ENCODE measurements around the gene MAGEA6. TPM values are rescaled to one million over a fixed set of nuclear protein-coding genes. Genes with fewer than 3 reads are reported as not detected.
"Not testable (repeated sequence)": the region's sequence is repeated elsewhere in the genome, so short reads cannot be mapped to it uniquely, and the experiment has no call there.

The MAGEA6 gene
- polyA plus RNA-seq, 3 donors from 2014 or later: not detected

GRCh38 chrX:152754871-152755270 is 14.6 kb downstream of the MAGEA6 start:
- not testable (repeated sequence) for H3K4me3 Mint-ChIP-seq; DNase-seq; H3K27me3 Mint-ChIP-seq (ENCODE audit: low read depth in 3 of 3); H3K4me1 Mint-ChIP-seq; H3K9me3 Mint-ChIP-seq; H3K27ac Mint-ChIP-seq; H3K36me3 Mint-ChIP-seq

- not testable (repeated sequence) for H3K9me3 Mint-ChIP-seq; H3K4me3 Mint-ChIP-seq; DNase-seq; H3K4me1 Mint-ChIP-seq; H3K27ac Mint-ChIP-seq; H3K36me3 Mint-ChIP-seq; H3K27me3 Mint-ChIP-seq (ENCODE audit: low read depth in 3 of 3)
Observed at GRCh38 chrX:152753686-152754650, 15.5 kb downstream of the MAGEA6 start, which contains the start of gene MAGEA2. TSS of gene MAGEA2 (minus strand) at chrX:152753842. CDS start at chrX:152751363, 2,479 bp downstream.

GRCh38 chrX:152738560-152738959 is 30.9 kb downstream of the MAGEA6 start:
- Mint-ChIP-seq H3K27ac (no peak overlapping the region), H3K36me3 (no peaks in the 10 kb centered on the region), H3K27me3 (ENCODE audit: low read depth in 3 of 3) (peaks cover 0 to 4% (median 2%) of the 10 kb centered on the region in 3 donors), H3K4me1 (no peaks in the 10 kb centered on the region), H3K4me3 (no peak overlapping the region), H3K9me3 (no peaks in the 10 kb centered on the region)
- DNase-seq: no peak

- not testable (repeated sequence) for DNase-seq, H3K36me3 Mint-ChIP-seq
Observed at GRCh38 chrX:152736528-152736927, 33.0 kb downstream of the MAGEA6 start.

GRCh38 chrX:152735860-152736511 is 33.5 kb downstream of the MAGEA6 start:
- H3K9me3 Mint-ChIP-seq: no peaks in the 10 kb centered on the region
- no peak overlapping the region for H3K27ac Mint-ChIP-seq
- DNase-seq: no peak
- H3K4me1 Mint-ChIP-seq: no peaks in the 10 kb centered on the region
- H3K27me3 Mint-ChIP-seq (ENCODE audit: low read depth in 3 of 3): peaks cover 0 to 3% (median 2%) of the 10 kb centered on the region in 3 donors
- H3K36me3 Mint-ChIP-seq: no peaks in the 10 kb centered on the region
- no peak overlapping the region for H3K4me3 Mint-ChIP-seq

More at GRCh38 chrX:152736528-152736927, 33.0 kb downstream of the MAGEA6 start:
- H3K4me1 Mint-ChIP-seq; H3K27ac Mint-ChIP-seq; H3K9me3 Mint-ChIP-seq; H3K4me3 Mint-ChIP-seq; H3K27me3 Mint-ChIP-seq (ENCODE audit: low read depth in 3 of 3): not testable (repeated sequence)

GRCh38 chrX:152735101-152735500 is 34.4 kb downstream of the MAGEA6 start:
- Mint-ChIP-seq H3K27me3 (ENCODE audit: low read depth in 3 of 3) (peaks cover 0 to 3% (median 2%) of the 10 kb centered on the region in 3 donors), H3K36me3 (no peaks in the 10 kb centered on the region), H3K27ac (no peak overlapping the region), H3K9me3 (no peaks in the 10 kb centered on the region), H3K4me1 (no peaks in the 10 kb centered on the region), H3K4me3 (no peak overlapping the region)
- DNase-seq: no peak

- not testable (repeated sequence) for H3K36me3 Mint-ChIP-seq; H3K4me3 Mint-ChIP-seq; DNase-seq; H3K27me3 Mint-ChIP-seq (ENCODE audit: low read depth in 3 of 3); H3K9me3 Mint-ChIP-seq; H3K27ac Mint-ChIP-seq; H3K4me1 Mint-ChIP-seq
Observed at GRCh38 chrX:152734143-152734858, 35.2 kb downstream of the MAGEA6 start.

GRCh38 chrX:152733261-152733975 is 36.1 kb downstream of the MAGEA6 start, which contains the start of the genes CSAG1 and MAGEA12:
TSS of gene CSAG1 (minus strand) at chrX:152733721. CDS start at chrX:152732460, 1,261 bp downstream.
TSS of gene MAGEA12 (plus strand) at chrX:152733757. CDS start at chrX:152736162, 2,405 bp downstream.
- peaks cover 2 to 3% (median 3%) of the 10 kb centered on the region in 3 donors for H3K27me3 Mint-ChIP-seq (ENCODE audit: low read depth in 3 of 3)
- H3K27ac Mint-ChIP-seq: no peak within 1 kb of the TSS

GRCh38 chrX:152725409-152725808 is 44.1 kb downstream of the MAGEA6 start:
- H3K4me1 Mint-ChIP-seq: no peaks in the 10 kb centered on the region

More at GRCh38 chrX:152733261-152733975, 36.1 kb downstream of the MAGEA6 start, which contains the start of the genes CSAG1 and MAGEA12:
- Mint-ChIP-seq H3K4me3 (no peak within 1 kb of the TSS), H3K9me3 (no peaks in the 10 kb centered on the region), H3K4me1 (no peaks in the 10 kb centered on the region), H3K36me3 (no peaks in the 10 kb centered on the region)
- no peak for DNase-seq

More at GRCh38 chrX:152725409-152725808, 44.1 kb downstream of the MAGEA6 start:
- Mint-ChIP-seq H3K36me3 (no peaks in the 10 kb centered on the region), H3K9me3 (no peaks in the 10 kb centered on the region), H3K27ac (no peak overlapping the region), H3K4me3 (no peak overlapping the region), H3K27me3 (ENCODE audit: low read depth in 3 of 3) (peaks cover 0 to 16% (median 2%) of the 10 kb centered on the region in 3 donors)
- no peak for DNase-seq

Other genes starting within 250 kb of the MAGEA6 start
- gene GABRQ, start 131.8 kb downstream of the MAGEA6 start, polyA plus RNA-seq: not detected
- not detected for gene MAGEA3, start 70.9 kb downstream of the MAGEA6 start, polyA plus RNA-seq
- not detected for gene CSAG2, start 60.4 kb downstream of the MAGEA6 start, polyA plus RNA-seq
- gene MAGEA2B, start 55.1 kb downstream of the MAGEA6 start, polyA plus RNA-seq: not detected
- not detected for gene CSAG1, start 36.0 kb downstream of the MAGEA6 start, polyA plus RNA-seq
- gene MAGEA12, start 35.9 kb downstream of the MAGEA6 start, polyA plus RNA-seq: not detected
- not detected for gene MAGEA2, start 15.8 kb downstream of the MAGEA6 start, polyA plus RNA-seq
- not detected for gene CSAG3, start 10.5 kb downstream of the MAGEA6 start, polyA plus RNA-seq
- gene CETN2, start 61.1 kb upstream of the MAGEA6 start, polyA plus RNA-seq: 10 to 100 TPM; 31.6 to 45.7 (median 33.4) TPM
- 10 to 100 TPM; 16.5 to 44.8 (median 20.2) TPM for gene NSDHL, start 61.4 kb upstream of the MAGEA6 start, polyA plus RNA-seq
- 1 to 10 TPM; 3.2 to 6.2 (median 3.4) TPM for gene ZNF185, start 128.4 kb upstream of the MAGEA6 start, polyA plus RNA-seq
- not detected for gene PNMA5, start 224.4 kb upstream of the MAGEA6 start, polyA plus RNA-seq

Measured in immature natural killer cell (primary cell).